GM12801 (cell line): ENCODE measurements around the gene BMP7.

Source experiments
- TF ChIP-seq, protein P1 (sequence below): IDR thresholded peaks from one replicate; pipeline ENCODE4 v1.5.1; 2011; ENCODE audit warnings: control low read depth; ENCODE audit not compliant: insufficient read length; ENCODE audit errors: extremely low read depth

Gene BMP7

DNA sequence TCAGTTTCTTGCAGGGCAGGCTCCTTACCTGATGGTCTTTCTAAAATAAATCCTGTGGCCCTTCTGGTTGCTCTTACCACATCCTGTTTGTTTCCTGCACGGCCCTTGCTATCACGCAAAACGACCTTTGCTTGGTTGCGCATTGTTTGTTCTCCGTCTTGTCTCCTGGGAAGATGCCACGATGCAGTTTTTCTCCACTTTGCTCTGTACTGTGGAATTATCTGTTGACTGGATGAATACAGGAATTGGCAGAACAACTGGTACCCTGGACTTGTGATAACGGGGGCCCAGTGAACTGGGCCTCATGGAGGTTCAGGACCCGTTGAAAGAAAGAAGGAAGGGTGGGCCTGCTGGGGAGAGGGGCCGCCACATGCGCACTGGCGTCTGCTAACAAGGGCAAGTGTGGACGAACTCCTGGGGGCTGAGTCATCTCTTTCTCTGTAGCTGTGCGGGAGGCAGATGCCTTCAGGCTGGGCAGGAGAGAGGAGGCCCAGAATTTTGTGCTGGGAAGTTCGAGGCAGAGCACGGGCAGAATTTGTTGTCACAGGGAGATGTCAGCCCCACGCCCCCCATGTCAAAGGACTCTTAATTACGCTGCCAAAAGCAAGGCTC lies 139.9 kb downstream of the BMP7 start:
- TF ChIP-seq, protein P1, sequence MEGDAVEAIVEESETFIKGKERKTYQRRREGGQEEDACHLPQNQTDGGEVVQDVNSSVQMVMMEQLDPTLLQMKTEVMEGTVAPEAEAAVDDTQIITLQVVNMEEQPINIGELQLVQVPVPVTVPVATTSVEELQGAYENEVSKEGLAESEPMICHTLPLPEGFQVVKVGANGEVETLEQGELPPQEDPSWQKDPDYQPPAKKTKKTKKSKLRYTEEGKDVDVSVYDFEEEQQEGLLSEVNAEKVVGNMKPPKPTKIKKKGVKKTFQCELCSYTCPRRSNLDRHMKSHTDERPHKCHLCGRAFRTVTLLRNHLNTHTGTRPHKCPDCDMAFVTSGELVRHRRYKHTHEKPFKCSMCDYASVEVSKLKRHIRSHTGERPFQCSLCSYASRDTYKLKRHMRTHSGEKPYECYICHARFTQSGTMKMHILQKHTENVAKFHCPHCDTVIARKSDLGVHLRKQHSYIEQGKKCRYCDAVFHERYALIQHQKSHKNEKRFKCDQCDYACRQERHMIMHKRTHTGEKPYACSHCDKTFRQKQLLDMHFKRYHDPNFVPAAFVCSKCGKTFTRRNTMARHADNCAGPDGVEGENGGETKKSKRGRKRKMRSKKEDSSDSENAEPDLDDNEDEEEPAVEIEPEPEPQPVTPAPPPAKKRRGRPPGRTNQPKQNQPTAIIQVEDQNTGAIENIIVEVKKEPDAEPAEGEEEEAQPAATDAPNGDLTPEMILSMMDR: no peak

DNA sequence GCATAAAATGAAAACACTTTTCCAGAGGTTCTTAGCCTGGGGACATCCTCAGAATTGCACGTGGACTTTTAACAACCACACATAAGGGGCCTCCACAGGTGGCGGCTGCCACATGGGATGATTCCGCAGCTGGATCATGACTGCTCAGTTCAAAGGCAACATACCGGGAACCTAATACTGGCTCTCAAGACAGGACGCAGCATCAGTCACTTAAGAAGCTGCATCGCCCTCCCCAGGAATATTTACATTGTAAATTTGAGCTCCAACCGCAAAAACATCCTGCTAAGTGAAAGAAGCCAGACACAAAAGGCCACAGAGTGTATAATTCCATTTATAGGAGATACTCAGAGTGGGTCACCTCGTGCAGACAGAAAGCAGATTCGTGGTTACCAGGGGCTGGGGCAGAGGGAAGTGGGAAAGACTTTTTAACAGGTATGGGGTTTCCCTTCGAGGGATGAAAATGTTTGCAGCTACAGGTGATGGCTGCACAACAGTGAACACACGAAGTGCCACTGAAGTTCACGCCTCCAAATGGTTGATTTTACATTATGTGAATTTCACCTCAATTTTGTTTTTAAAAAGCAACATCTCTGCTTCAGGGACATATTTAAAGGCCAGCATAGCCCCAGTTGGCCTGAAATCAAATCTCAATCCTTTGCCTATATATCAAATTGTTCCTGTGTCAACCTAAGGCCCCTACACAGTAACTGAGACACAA lies 141.5 kb downstream of the BMP7 start:
- TF ChIP-seq, protein P1: no peak

DNA sequence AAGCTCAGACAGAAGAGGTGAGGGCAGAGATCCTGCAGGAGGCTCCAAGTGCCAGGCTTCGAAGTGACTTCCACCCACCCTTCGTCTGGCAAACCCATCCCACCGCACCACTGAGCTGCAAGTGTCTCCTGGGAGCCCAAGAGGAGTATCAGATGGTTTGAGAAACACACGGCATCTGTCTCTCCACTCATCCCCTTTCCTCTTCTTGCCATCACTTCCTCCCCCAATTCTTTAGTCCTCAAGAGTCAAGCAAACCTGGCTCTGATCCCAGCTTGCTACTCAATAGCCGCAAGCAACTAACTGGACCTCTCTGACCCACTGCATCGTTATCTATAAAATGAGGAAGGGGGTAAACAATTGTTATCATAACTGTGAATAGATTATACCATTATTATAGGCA lies 142.1 kb downstream of the BMP7 start:
- TF ChIP-seq, protein P1: no peak

DNA sequence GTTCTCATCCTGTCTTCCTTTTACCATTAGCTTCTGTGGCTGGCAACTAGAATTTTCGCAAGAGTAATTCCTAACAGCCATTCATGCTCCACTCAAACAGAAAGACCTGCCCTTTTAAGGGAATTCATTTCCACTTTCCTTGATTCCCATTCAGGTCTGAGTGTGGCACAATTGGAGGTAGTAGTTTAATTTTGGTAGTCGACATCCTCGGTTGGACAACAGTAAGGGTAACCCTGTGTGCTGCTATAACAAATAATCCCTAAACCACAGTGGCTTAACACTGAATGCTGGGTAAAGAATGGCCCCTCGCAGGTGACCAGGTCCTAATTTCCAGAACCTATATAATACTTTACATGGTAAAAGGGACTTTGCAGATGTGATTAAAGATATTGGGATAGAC lies 142.9 kb downstream of the BMP7 start:
- TF ChIP-seq, protein P1: no peak

DNA sequence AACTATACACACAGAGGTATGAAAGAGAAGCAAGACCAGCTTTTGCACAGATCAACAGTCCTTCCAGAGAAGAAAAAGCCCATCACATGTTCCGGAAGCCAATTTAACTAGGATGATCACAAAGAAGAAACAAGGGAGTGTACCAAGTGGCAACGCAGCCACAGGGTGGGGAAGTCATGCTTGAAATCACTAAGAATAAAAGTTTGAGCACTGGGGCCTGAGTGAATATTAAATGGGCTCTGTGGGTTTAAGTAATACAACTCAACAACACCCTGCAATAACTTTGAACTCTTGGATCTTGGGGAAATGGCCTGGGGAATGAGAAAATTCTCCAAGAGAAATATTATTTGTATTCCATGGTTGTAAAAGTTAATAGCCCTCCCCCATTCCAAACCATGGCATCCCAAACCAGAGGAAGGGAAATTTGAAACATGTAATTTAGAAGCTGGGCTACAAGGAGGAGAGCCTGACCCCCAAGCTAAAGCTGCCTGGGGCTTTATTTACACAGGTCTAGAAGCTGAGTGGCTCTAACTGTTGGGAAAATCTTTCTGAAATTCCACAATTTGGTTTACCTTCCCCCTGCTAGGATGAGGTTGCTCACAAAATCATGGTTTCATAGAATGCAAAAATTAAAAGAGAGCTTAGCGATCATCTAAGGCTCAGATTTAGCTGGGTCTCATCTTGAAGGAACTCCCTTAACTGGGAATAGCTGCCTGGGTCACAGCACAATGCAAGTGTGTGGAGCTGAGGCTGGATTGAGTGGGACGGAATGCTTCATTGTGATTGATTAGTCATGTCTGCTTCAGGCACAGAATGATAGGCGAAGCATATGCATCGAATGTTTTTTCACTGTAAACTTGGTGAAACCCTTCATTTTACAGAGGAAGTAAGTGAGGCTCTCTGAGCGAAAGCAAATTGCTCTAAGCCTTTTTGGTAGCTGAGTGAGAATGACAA lies 143.6 kb downstream of the BMP7 start:
- TF ChIP-seq, protein P1: no peak

DNA sequence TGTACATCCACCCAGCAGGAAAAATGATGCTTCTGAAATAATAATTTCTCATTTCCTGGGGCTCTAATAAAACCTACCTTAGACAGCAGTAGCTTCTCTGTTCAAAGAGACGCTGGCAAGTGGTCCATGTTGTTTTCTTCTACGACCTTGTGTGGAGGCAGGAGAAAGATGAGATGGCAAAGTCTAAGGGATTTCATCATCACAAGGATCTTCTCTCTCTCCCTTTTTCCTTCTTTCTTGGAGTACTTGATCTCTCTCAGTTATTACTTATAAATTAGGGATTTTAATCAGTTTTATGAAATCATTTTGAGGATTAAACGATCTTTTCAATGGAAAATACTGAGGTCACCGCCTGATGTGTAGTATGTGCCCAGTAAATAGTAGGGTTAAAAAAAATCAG lies 147.5 kb downstream of the BMP7 start:
- TF ChIP-seq, protein P1: no peak
